Panc1 (cell line): Measurements from ENCODE around the gene MEMO1. TPM values are rescaled to one million over a fixed set of nuclear protein-coding genes. Genes with fewer than 3 reads are reported as not detected.

Source experiments
- ATAC-seq: fragments of 200-7000 bp; cut with Tn5 transposase; 2 replicates; pipeline ENCODE4 v1.9.1; 2020; ENCODE audit warnings: mild to moderate bottlenecking, moderate library complexity
- BruUV-seq: library from RNA; stranded (reverse); fragments of 400-500 nt; replicated peaks from 2 replicates; lab custom pipeline; 2021; lab: Mats Ljungman, UMichigan
- CTCF ChIA-PET: fragments of 300-600 bp; sonication (Branson Sonifier 250); formaldehyde crosslinking; loops from one replicate; lab custom pipeline; 2022; ENCODE audit warnings: antibody characterized with exemption; lab: Charles Lee
- POLR2A ChIA-PET: fragments of 300-600 bp; sonication (Branson Sonifier 250); formaldehyde crosslinking; loops from one replicate; lab custom pipeline; 2022; ENCODE audit warnings: antibody characterized with exemption; lab: Charles Lee
- DNase-seq: peaks from one replicate; pipeline ENCODE4 v3.0.0-alpha.2; 2010; ENCODE audit warnings: low read depth, low spot score
- H3K27ac ChIP-seq: 2 replicates; pipeline ENCODE4 v1.5.1; 2011; ENCODE audit warnings: mild to moderate bottlenecking, low read length, inconsistent platforms
- H3K27me3 ChIP-seq: fragments of 200-500 bp; sonication (Bioruptor generic); 2 replicates; pipeline ENCODE4 v1.6.0; 2014; ENCODE audit warnings: low read length, inconsistent platforms; ENCODE audit not compliant: control insufficient read depth, insufficient read depth
- H3K36me3 ChIP-seq: fragments of 200-500 bp; sonication (Bioruptor generic); 2 replicates; pipeline ENCODE4 v1.5.1; 2014; ENCODE audit warnings: inconsistent platforms, mild to moderate bottlenecking, low read length, moderate library complexity; ENCODE audit not compliant: control insufficient read depth, insufficient read depth
- H3K4me1 ChIP-seq: 2 replicates; pipeline ENCODE4 v1.5.1; 2011; ENCODE audit warnings: inconsistent platforms, mild to moderate bottlenecking, low read length, moderate library complexity; ENCODE audit not compliant: control insufficient read depth, insufficient read depth
- H3K4me3 ChIP-seq, 2 experiments: 2 replicates each; pipeline ENCODE4 v1.5.1; 2011 to 2012; ENCODE audit warnings: low read depth in 2 of 2, low read length in 2 of 2, mild to moderate bottlenecking in 2 of 2, inconsistent platforms in 1 of 2, moderate library complexity in 1 of 2
- H3K9me3 ChIP-seq: fragments of 200-500 bp; sonication (Bioruptor generic); 2 replicates; pipeline ENCODE4 v1.5.1; 2014; ENCODE audit warnings: low read depth, mild to moderate bottlenecking, inconsistent platforms, low read length, moderate library complexity; ENCODE audit not compliant: control insufficient read depth, insufficient read depth
- CTCF ChIP-seq: fragments of 450-650 bp; IDR thresholded peaks from 2 replicates; pipeline ENCODE4 v1.5.1; 2017; ENCODE audit warnings: mild to moderate bottlenecking
- POLR2AphosphoS5 ChIP-seq: IDR thresholded peaks from 2 replicates; pipeline ENCODE4 v1.6.1; 2012; ENCODE audit warnings: mild to moderate bottlenecking, low read depth, low read length, moderate library complexity
- REST ChIP-seq, 2 experiments: IDR thresholded peaks; 2 replicates each; pipeline ENCODE4 v1.6.1; 2011 to 2012; ENCODE audit warnings: low read depth in 2 of 2, control low read depth in 1 of 2, low read length in 1 of 2, mild to moderate bottlenecking in 1 of 2, moderate library complexity in 1 of 2; ENCODE audit not compliant: insufficient read depth in 1 of 2
- SIN3A ChIP-seq: IDR thresholded peaks from 2 replicates; pipeline ENCODE4 v1.6.1; 2012; ENCODE audit warnings: low read depth, mild to moderate bottlenecking, low read length, moderate library complexity, borderline replicate concordance; ENCODE audit not compliant: insufficient read depth
- TCF7L2 ChIP-seq: IDR thresholded peaks from 2 replicates; pipeline ENCODE4 v1.6.1; 2011; ENCODE audit warnings: mild to moderate bottlenecking, low read depth, low read length, inconsistent platforms
- in situ Hi-C: cut with HindIII; loops from 2 replicates; pipeline ENCODE4 v1.10.0; 2016; ENCODE audit warnings: low sequenced_read_pairs, low pct_unique_long_range_greater_than_20kb
- intact Hi-C: fragments of 100-400 bp; cut with micrococcal nuclease; formaldehyde crosslinking; loops from one replicate; pipeline ENCODE4 v1.10.0; 2022; ENCODE audit not compliant: unreplicated experiment
- total RNA-seq: library from RNA; stranded (reverse); gene quantifications from one replicate; pipeline ENCODE4 v1.2.1, GENCODE V29; 2021; ENCODE audit not compliant: unreplicated experiment

Gene MEMO1
- total RNA-seq, 1 experiment from 2014 or later, result 60.8 TPM

GRCh38 chr2:31992934-31993333 is 17.9 kb downstream of the MEMO1 start:
- H3K4me3 ChIP-seq, result no peak overlapping the region
- H3K9me3 ChIP-seq, result no peaks in the 10 kb centered on the region
- DNase-seq (no peak), ATAC-seq (no peak)
- H3K27me3 ChIP-seq, result no peaks in the 10 kb centered on the region
- no peak overlapping the region for H3K27ac ChIP-seq
- TF ChIP-seq POLR2AphosphoS5, result no peak
- no peak for TF ChIP-seq SIN3A
- TF ChIP-seq TCF7L2, result no peak
- no peak for TF ChIP-seq REST (IDR thresholded peaks at IDR 0.05; ENCODE audit: insufficient read depth in 1 of 2, low read depth in 2 of 2, low read length in 1 of 2)
- TF ChIP-seq CTCF, result no peak
- in situ Hi-C loops (no loop called here), intact Hi-C loops (no loop called here)
- ChIA-PET CTCF (no interaction called here), POLR2A (no interaction called here)
- H3K4me1 ChIP-seq, result peaks cover 7% of the 10 kb centered on the region; the same call in 1 of the 2 replicates
- BruUV-seq, result no TSS peak
- no peaks in the 10 kb centered on the region for H3K36me3 ChIP-seq

GRCh38 chr2:31992025-31992579 is 18.7 kb downstream of the MEMO1 start:
- CTCF ChIA-PET, result no interaction called here
- POLR2A ChIA-PET, result no interaction called here
- no peak for DNase-seq

More at GRCh38 chr2:31992025-31992579, 18.7 kb downstream of the MEMO1 start:
- H3K27me3 ChIP-seq, result no peaks in the 10 kb centered on the region
- H3K27ac ChIP-seq, result no peak overlapping the region
- no peak for ATAC-seq
- intact Hi-C loops, result no loop called here
- no peaks in the 10 kb centered on the region for H3K36me3 ChIP-seq
- no peaks in the 10 kb centered on the region for H3K9me3 ChIP-seq
- TSS peak; percentile 17 for BruUV-seq
- H3K4me1 ChIP-seq, result no peaks in the 10 kb centered on the region
- H3K4me3 ChIP-seq, result no peak overlapping the region
- no peak for TF ChIP-seq POLR2AphosphoS5
- TF ChIP-seq TCF7L2, result no peak
- no peak for TF ChIP-seq REST (IDR thresholded peaks at IDR 0.05; ENCODE audit: insufficient read depth in 1 of 2, low read depth in 2 of 2, low read length in 1 of 2)
- TF ChIP-seq SIN3A, result no peak
- TF ChIP-seq CTCF, result no peak
- in situ Hi-C loops, result no loop called here
